Esophagus (tissue), 2 donors: Measurements from ENCODE around the gene INTS1. TPM values are rescaled to one million over a fixed set of nuclear protein-coding genes. Genes with fewer than 3 reads are reported as not detected.

Experiments used
- H3K27ac ChIP-seq, 2 donors: one replicate each; pipeline ENCODE4 v1.5.1; 2013; ENCODE audit warnings: low read depth in 2 of 2, mild to moderate bottlenecking in 2 of 2, inconsistent platforms in 1 of 2, low read length in 1 of 2, moderate library complexity in 1 of 2
- H3K27me3 ChIP-seq, 2 donors: one replicate each; pipeline ENCODE4 v1.6.1; 2013; ENCODE audit warnings: low read length in 2 of 2, control low read depth in 1 of 2, mild to moderate bottlenecking in 1 of 2; ENCODE audit not compliant: insufficient read depth in 2 of 2, control insufficient read depth in 1 of 2
- H3K36me3 ChIP-seq, 2 donors: one replicate each; pipeline ENCODE4 v1.6.1; 2013; ENCODE audit warnings: low read length in 1 of 2; ENCODE audit not compliant: control insufficient read depth in 2 of 2, insufficient read depth in 2 of 2
- H3K4me1 ChIP-seq, 2 donors: one replicate each; pipeline ENCODE4 v1.6.1; 2013; ENCODE audit warnings: low read length in 1 of 2; ENCODE audit not compliant: control insufficient read depth in 2 of 2, insufficient read depth in 2 of 2
- H3K4me3 ChIP-seq, 2 donors: one replicate each; pipeline ENCODE4 v1.5.1; 2013; ENCODE audit warnings: low read length in 2 of 2, mild to moderate bottlenecking in 2 of 2, low read depth in 1 of 2, moderate library complexity in 1 of 2
- H3K9me3 ChIP-seq, 2 donors: one replicate each; pipeline ENCODE4 v1.6.1; 2013; ENCODE audit warnings: mild to moderate bottlenecking in 2 of 2, low read depth in 1 of 2, low read length in 1 of 2, moderate library complexity in 1 of 2; ENCODE audit not compliant: control insufficient read depth in 2 of 2, insufficient read depth in 1 of 2
- WGBS, 2 donors: extraction: QIAGEN DNeasy Blood & Tissue Kit; methylation state at CpG; one replicate each; pipeline ENCODE4 v1.1.7; 2013; 5-methylcytosine and 5-hydroxymethylcytosine counted together
- polyA plus RNA-seq, 2 donors: library from polyadenylated mRNA; stranded (reverse); fragments of 200-250 nt; gene quantifications; one replicate each; pipeline ENCODE4 v1.2.3, GENCODE V29; 2013
- donor health status: healthy with polysubstance abuse.
- donor health status: Bipolar disorder and iron deficiency.

INTS1 gene
- polyA plus RNA-seq, 2 donors, result 36.6 to 42.2 TPM

- no peaks in the 10 kb centered on the region for H3K27me3 ChIP-seq
- H3K27ac ChIP-seq, result no peak overlapping the region
- no peak overlapping the region for H3K4me3 ChIP-seq
- 93 to 96% methylated on average over 26 of the region's 26 CpGs for WGBS, 2 donors
- H3K36me3 ChIP-seq, result peaks cover 16 to 70% of the 10 kb centered on the region in 2 donors
- no peaks in the 10 kb centered on the region for H3K9me3 ChIP-seq
- no peaks in the 10 kb centered on the region for H3K4me1 ChIP-seq
These were observed 10.6 kb downstream of the INTS1 start for GRCh38 chr7:1493571-1493970.

- H3K36me3 ChIP-seq, result peaks cover 15 to 71% of the 10 kb centered on the region in 2 donors
- 72 to 84% methylated on average over 20 of the region's 20 CpGs for WGBS, 2 donors
These were observed 11.1 kb downstream of the INTS1 start for GRCh38 chr7:1493129-1493528.

GRCh38 chr7:1492640-1493039 is 11.5 kb downstream of the INTS1 start:
- Histone ChIP-seq H3K9me3 (no peaks in the 10 kb centered on the region), H3K27ac (no peak overlapping the region), H3K4me1 (no peaks in the 10 kb centered on the region), H3K4me3 (no peak overlapping the region), H3K27me3 (no peaks in the 10 kb centered on the region), H3K36me3 (peaks cover 12 to 71% of the 10 kb centered on the region in 2 donors)
- 88 to 96% methylated on average over 22 to 33 of the region's 33 CpGs for WGBS, 2 donors

More at GRCh38 chr7:1493129-1493528, 11.1 kb downstream of the INTS1 start:
- no peak overlapping the region for H3K27ac ChIP-seq
- no peaks in the 10 kb centered on the region for H3K9me3 ChIP-seq
- no peak overlapping the region for H3K4me3 ChIP-seq
- no peaks in the 10 kb centered on the region for H3K4me1 ChIP-seq
- H3K27me3 ChIP-seq, result no peaks in the 10 kb centered on the region

GRCh38 chr7:1492221-1492620 is 12.0 kb downstream of the INTS1 start:
- no peak overlapping the region for H3K27ac ChIP-seq
- 92 to 97% methylated on average over 10 of the region's 10 CpGs for WGBS, 2 donors
- H3K27me3 ChIP-seq, result no peaks in the 10 kb centered on the region
- H3K4me1 ChIP-seq, result no peaks in the 10 kb centered on the region
- no peaks in the 10 kb centered on the region for H3K9me3 ChIP-seq
- H3K4me3 ChIP-seq, result no peak overlapping the region
- peaks cover 11 to 71% of the 10 kb centered on the region in 2 donors for H3K36me3 ChIP-seq

GRCh38 chr7:1490837-1491236 is 13.4 kb downstream of the INTS1 start:
- Histone ChIP-seq H3K4me3 (no peak overlapping the region), H3K9me3 (no peaks in the 10 kb centered on the region), H3K4me1 (no peaks in the 10 kb centered on the region), H3K36me3 (peaks cover 7 to 69% of the 10 kb centered on the region in 2 donors), H3K27me3 (no peaks in the 10 kb centered on the region), H3K27ac (no peak overlapping the region)
- WGBS, 2 donors, result 92 to 93% methylated on average over 19 of the region's 19 CpGs

GRCh38 chr7:1489336-1489735 is 14.9 kb downstream of the INTS1 start:
- Histone ChIP-seq H3K27ac (no peak overlapping the region), H3K36me3 (peaks cover 7 to 69% of the 10 kb centered on the region in 2 donors), H3K27me3 (no peaks in the 10 kb centered on the region), H3K4me3 (no peak overlapping the region), H3K4me1 (no peaks in the 10 kb centered on the region), H3K9me3 (no peaks in the 10 kb centered on the region)
- 94 to 97% methylated on average over 17 to 18 of the region's 18 CpGs for WGBS, 2 donors

- Histone ChIP-seq H3K4me1 (no peaks in the 10 kb centered on the region), H3K27me3 (no peaks in the 10 kb centered on the region), H3K36me3 (peaks cover 7 to 74% of the 10 kb centered on the region in 2 donors), H3K9me3 (no peaks in the 10 kb centered on the region), H3K27ac (no peak overlapping the region), H3K4me3 (no peak overlapping the region)
- 88 to 93% methylated on average over 20 of the region's 20 CpGs for WGBS, 2 donors
These were observed 16.2 kb downstream of the INTS1 start for GRCh38 chr7:1488016-1488415.

GRCh38 chr7:1487466-1487865 is 16.7 kb downstream of the INTS1 start:
- Histone ChIP-seq H3K27me3 (no peaks in the 10 kb centered on the region), H3K4me1 (no peaks in the 10 kb centered on the region), H3K4me3 (no peak overlapping the region), H3K36me3 (peaks cover 7 to 78% of the 10 kb centered on the region in 2 donors), H3K9me3 (no peaks in the 10 kb centered on the region), H3K27ac (no peak overlapping the region)
- 93 to 95% methylated on average over 20 to 25 of the region's 25 CpGs for WGBS, 2 donors

- H3K27me3 ChIP-seq, result no peaks in the 10 kb centered on the region
- no peaks in the 10 kb centered on the region for H3K4me1 ChIP-seq
- peaks cover 3 to 78% of the 10 kb centered on the region in 2 donors for H3K36me3 ChIP-seq
- WGBS, 2 donors, result 90 to 94% methylated on average over 18 to 23 of the region's 23 CpGs
- H3K9me3 ChIP-seq, result no peaks in the 10 kb centered on the region
- no peak overlapping the region for H3K4me3 ChIP-seq
- H3K27ac ChIP-seq, result no peak overlapping the region
These were observed 17.6 kb downstream of the INTS1 start for GRCh38 chr7:1486571-1486970.

GRCh38 chr7:1485156-1485555 is 19.0 kb downstream of the INTS1 start:
- H3K27me3 ChIP-seq, result no peaks in the 10 kb centered on the region
- 96 to 97% methylated on average over 19 of the region's 19 CpGs for WGBS, 2 donors
- no peak overlapping the region for H3K4me3 ChIP-seq
- H3K36me3 ChIP-seq, result peaks cover 6 to 86% of the 10 kb centered on the region in 2 donors
- no peaks in the 10 kb centered on the region for H3K4me1 ChIP-seq
- no peak overlapping the region for H3K27ac ChIP-seq
- H3K9me3 ChIP-seq, result no peaks in the 10 kb centered on the region
